ENCODE measurements around the gene KHNYN.
A peak's percentile ranks its signal among the peaks of the same experiment; 100 is the strongest.
"Not testable (repeated sequence)": the region's sequence is repeated elsewhere in the genome, so short reads cannot be mapped to it uniquely, and the experiment has no call there.

Gene KHNYN

GRCh38 chr14:24481622-24482324, 52.0 kb downstream of the KHNYN start:
- no peak for DNase-seq

- DNase-seq, result not testable (repeated sequence)
These were observed 53.0 kb downstream of the KHNYN start for GRCh38 chr14:24482699-24483303.

GRCh38 chr14:24483604-24484252, 54.0 kb downstream of the KHNYN start:
- peak; percentile 59 for DNase-seq

Data from KG1 (cell line).